Suppressor macrophage treated with lipopolysaccharide for 1 hour (primary cell): ENCODE measurements around the gene CLIC4.
A peak's percentile ranks its signal among the peaks of the same experiment; 100 is the strongest.
"Not testable (repeated sequence)": the region's sequence is repeated elsewhere in the genome, so short reads cannot be mapped to it uniquely, and the experiment has no call there.

ENCODE experiments used
- DNase-seq, 3 donors: peaks; one replicate each; pipeline ENCODE4 v3.0.0-alpha.2; 2020 to 2022

Gene CLIC4

GRCh38 chr1:24720152-24720551, 25.1 kb upstream of the CLIC4 start:
- peak in 2 of 3 donors; percentile 32 to 58 for DNase-seq

- no peak for DNase-seq
Measured at GRCh38 chr1:24721533-24721932, 23.7 kb upstream of the CLIC4 start.

- not testable (repeated sequence) for DNase-seq
Measured at GRCh38 chr1:24722073-24723035, 22.9 kb upstream of the CLIC4 start.

- DNase-seq, result peak in 1 of 3 donors; percentile 42
Measured at GRCh38 chr1:24724345-24725208, 20.7 kb upstream of the CLIC4 start.

GRCh38 chr1:24725209-24725651, 20.0 kb upstream of the CLIC4 start:
- no peak for DNase-seq

GRCh38 chr1:24726741-24727140, 18.5 kb upstream of the CLIC4 start:
- DNase-seq, result no peak

- peak; percentile 94 to 98 (median 96) for DNase-seq
Measured at GRCh38 chr1:24727501-24728216, 17.6 kb upstream of the CLIC4 start.

- DNase-seq, result no peak
Measured at GRCh38 chr1:24728982-24729381, 16.3 kb upstream of the CLIC4 start.

- DNase-seq, result peak; percentile 70 to 75 (median 75)
Measured at GRCh38 chr1:24732186-24732885, 12.9 kb upstream of the CLIC4 start.

- DNase-seq, result peak; percentile 69 to 93 (median 89)
Measured at GRCh38 chr1:24733342-24733741, 11.9 kb upstream of the CLIC4 start.

- DNase-seq, result no peak
Measured at GRCh38 chr1:24735156-24735508, 10.1 kb upstream of the CLIC4 start.

- DNase-seq, result peak; percentile 53 to 61 (median 54)
Measured at GRCh38 chr1:24735509-24736375, 9.5 kb upstream of the CLIC4 start.

GRCh38 chr1:24737368-24738117, 7.7 kb upstream of the CLIC4 start:
- DNase-seq, result no peak

- no peak for DNase-seq
Measured at GRCh38 chr1:24739241-24739640, 6.0 kb upstream of the CLIC4 start.

GRCh38 chr1:24742090-24742938, 2.9 kb upstream of the CLIC4 start:
- DNase-seq, result peak; percentile 68 to 88 (median 79)

- peak in 2 of 3 donors; percentile 33 to 58 for DNase-seq
Measured at GRCh38 chr1:24743404-24744211, 1.6 kb upstream of the CLIC4 start.

GRCh38 chr1:24745711-24746413, 615 bp downstream of the CLIC4 start:
- DNase-seq, result peak; percentile 89 to 94 (median 92)
